ENCODE measurements around the gene MLH3.

The MLH3 gene

DNA sequence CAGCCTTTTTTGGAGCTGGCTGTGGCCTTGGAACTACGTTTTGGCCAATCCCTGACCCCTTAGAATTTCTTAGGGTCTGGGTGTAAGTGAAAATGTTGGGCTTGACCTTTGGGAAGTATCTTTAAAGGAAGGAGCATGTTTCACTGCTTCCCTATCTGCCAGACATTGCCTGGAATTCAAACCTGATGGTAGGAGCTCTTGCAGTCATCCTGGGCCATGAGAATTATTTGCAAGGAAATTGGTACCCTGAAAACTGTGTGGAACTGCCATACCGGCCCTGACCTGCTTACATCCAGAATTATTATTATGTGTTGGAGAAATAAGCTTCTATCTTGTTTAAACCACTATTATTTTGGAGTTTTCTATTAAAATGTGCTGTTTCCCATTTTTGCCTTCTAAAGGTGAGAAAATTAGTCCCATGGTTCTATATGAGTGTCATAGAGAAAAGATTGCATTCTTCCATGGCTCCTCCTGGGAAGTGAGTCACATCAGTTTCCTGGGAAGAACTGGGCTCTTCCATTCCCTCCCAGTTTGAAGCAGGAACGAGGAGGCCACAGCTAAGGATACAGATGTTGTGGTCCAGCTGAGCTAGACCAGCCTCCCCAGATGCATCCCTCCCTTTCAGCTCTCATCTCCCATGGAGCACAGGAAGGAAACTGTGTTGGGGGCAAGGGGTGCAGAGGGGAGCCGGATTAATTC is 86.3 kb downstream of the MLH3 start:
- no peaks in the 10 kb centered on the region for H3K27me3 ChIP-seq (ENCODE audit: insufficient read depth, poor library complexity, severe bottlenecking)
- no peak for DNase-seq (ENCODE audit: low read depth in 1 of 2, low spot score in 1 of 2)
- no peak for TF ChIP-seq CTCF (IDR thresholded peaks at IDR 0.05; ENCODE audit: insufficient read depth, low read length)
- TF ChIP-seq REST (IDR thresholded peaks at IDR 0.05; ENCODE audit: insufficient replicate concordance, low read depth) = no peak
- TF ChIP-seq POLR2AphosphoS5 (IDR thresholded peaks at IDR 0.05; ENCODE audit: low read depth) = no peak
- no peak for TF ChIP-seq GABPA (IDR thresholded peaks at IDR 0.05; ENCODE audit: low read depth)
- no peak for TF ChIP-seq SPI1 (IDR thresholded peaks at IDR 0.05; ENCODE audit: borderline replicate concordance, low read depth)
- H3K27ac ChIP-seq (replicated peaks) = no peak overlapping the region
- no peak overlapping the region for H3K4me3 ChIP-seq (replicated peaks; ENCODE audit: insufficient read depth, low read length)
